GM21825 (cell line): ENCODE results near the gene MCTP2.

Source experiments
- ATAC-seq: cut with Tn5 transposase; IDR thresholded peaks from one replicate; pipeline ENCODE4 v1.9.1; 2021; ENCODE audit warnings: mild to moderate bottlenecking, moderate library complexity; ENCODE audit not compliant: unreplicated experiment

MCTP2 gene

DNA sequence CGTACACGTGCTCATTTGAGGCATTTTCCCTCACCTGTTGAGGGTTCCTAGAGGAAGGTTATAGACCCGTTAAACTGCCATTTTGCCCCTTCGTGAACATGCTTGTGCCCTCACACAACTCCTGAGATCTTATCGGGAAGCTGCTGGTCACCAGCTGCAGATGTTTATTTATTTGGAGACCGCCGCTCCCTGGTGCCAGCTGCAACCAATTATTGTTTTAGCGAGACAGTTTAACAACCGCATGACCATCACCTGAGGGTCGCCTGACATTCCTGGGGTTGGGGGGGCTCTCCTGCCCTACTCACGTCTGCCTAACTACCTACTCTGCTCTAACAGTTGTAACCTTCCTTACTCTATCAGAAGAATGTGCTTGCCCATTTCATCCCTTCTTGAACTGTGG, 292.5 kb downstream of the MCTP2 start:
- no peak for ATAC-seq

- no peak for ATAC-seq
Observed at GRCh38 chr15:94524565-94524964, 293.2 kb downstream of the MCTP2 start.

DNA sequence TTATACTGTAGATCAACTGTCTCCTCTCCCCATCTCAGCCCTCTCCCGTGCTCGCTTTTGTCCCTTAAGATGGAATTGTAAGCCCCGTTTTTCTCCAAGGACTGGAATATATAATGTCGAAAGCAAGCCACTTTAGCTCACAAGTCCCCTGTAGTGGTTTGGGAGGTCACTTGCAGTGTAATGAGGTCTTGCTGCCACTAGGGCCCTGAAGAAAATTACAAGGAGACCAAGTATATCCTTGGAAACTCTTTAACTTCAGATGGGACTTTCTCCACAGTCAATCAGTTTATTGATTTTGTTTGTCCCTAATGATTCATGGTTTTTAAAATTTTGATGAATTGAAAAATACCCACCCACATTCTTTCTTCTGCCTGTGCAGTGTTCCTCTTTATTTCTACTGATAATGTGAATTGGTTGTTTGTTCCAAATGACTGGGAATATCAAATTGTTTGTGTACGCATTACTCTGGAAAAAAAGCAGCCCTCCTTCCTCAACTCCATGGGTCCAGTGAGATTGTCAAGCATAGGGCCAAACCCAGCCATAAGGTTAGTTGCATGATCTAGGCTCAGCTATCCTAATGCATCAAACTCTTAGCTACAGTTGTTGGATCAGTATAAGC, 294.8 kb downstream of the MCTP2 start:
- ATAC-seq: no peak

DNA sequence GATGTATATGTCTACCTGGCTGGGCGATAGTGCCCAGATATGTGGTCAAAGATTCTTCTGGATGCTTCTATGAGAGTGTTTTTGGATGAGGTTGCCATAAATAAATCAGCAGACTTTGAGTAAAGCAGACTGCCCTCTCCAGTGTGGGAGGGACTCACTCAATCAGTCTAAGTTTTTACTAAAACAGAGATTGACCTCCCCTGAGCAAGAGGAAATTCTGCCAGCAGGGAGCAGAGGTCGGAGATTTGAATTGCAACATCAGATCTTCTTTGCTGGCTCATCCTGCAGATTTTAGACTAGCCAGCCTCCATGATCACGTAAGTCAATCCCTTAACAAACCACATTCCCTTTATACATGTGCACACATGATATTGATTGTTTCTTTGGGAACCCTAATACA, 300.9 kb downstream of the MCTP2 start:
- ATAC-seq: no peak
